ENCODE data around the gene USP32. TPM values are rescaled to one million over a fixed set of nuclear protein-coding genes. Genes with fewer than 3 reads are reported as not detected.

USP32 gene
- total RNA-seq, 1 donor from 2014 or later, result 40.8 TPM

DNA sequence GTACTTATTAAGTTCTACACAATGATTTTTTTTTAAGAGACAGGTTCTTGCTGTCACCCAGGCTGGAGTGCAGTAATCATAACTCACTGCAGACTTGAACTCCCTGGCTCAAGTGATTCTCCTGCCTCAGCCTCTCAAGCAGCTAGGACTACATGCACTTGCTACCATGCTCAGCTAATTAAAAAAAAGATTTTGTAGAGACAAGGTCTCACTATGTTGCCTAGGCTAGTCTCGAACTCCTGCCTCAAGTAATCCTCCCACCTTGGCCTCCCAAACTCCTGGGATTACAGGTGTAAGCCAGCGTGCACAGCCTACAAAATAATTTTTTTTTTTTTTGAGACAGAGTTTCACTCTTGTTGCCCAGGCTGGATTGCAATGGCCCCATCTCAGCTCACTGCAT, 22.2 kb downstream of the USP32 start:
- no peaks in the 10 kb centered on the region for H3K27me3 Mint-ChIP-seq (ENCODE audit: low read depth)
- TF ChIP-seq, protein P1, sequence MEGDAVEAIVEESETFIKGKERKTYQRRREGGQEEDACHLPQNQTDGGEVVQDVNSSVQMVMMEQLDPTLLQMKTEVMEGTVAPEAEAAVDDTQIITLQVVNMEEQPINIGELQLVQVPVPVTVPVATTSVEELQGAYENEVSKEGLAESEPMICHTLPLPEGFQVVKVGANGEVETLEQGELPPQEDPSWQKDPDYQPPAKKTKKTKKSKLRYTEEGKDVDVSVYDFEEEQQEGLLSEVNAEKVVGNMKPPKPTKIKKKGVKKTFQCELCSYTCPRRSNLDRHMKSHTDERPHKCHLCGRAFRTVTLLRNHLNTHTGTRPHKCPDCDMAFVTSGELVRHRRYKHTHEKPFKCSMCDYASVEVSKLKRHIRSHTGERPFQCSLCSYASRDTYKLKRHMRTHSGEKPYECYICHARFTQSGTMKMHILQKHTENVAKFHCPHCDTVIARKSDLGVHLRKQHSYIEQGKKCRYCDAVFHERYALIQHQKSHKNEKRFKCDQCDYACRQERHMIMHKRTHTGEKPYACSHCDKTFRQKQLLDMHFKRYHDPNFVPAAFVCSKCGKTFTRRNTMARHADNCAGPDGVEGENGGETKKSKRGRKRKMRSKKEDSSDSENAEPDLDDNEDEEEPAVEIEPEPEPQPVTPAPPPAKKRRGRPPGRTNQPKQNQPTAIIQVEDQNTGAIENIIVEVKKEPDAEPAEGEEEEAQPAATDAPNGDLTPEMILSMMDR (conservative IDR thresholded peaks at IDR 0.05), result no peak
- no peak for DNase-seq (ENCODE audit: low read depth, low spot score)
- H3K9me3 Mint-ChIP-seq, result peaks cover 2% of the 10 kb centered on the region
- H3K36me3 Mint-ChIP-seq (ENCODE audit: low read depth), result no peaks in the 10 kb centered on the region
- no peak overlapping the region for H3K4me3 Mint-ChIP-seq
- H3K27ac Mint-ChIP-seq (ENCODE audit: unreplicated experiment), result no peak overlapping the region
- H3K4me1 Mint-ChIP-seq, result peaks cover 6% of the 10 kb centered on the region

DNA sequence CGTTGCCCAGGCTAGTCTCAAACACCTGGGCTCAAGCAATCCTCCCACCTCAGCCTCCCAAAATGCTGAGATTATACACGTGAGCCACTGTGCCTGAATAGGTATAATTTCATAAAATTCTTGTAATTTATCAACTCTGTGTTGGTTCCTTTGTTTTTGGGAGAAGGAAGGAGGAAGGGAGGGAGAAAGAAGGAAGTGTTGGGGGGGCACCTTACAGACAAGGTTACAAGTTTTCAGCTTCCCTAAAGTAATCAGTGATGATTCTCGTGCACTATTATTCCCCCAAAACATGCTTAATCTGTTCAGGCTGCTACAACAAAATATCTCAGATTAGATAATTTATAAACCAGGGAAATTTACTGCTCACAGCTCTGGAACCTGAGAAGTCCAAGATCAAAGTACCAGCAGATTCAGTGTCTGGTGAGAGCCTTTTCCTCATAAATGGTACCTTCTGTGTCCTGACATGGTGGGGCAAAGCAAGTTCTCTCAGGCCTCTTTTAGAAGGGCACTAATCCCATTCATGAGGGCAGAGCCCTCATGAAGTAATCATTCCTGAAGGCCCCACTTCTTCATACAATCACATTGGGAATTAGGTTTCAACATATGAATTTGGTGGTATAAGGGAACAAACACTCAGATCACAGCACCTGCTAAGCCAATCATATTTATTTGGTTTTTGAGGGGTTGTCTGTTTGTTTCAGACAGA, 28.1 kb downstream of the USP32 start:
- peaks cover 2% of the 10 kb centered on the region for H3K9me3 Mint-ChIP-seq
- no peaks in the 10 kb centered on the region for H3K36me3 Mint-ChIP-seq (ENCODE audit: low read depth)
- TF ChIP-seq, protein P1 (conservative IDR thresholded peaks at IDR 0.05), result no peak
- H3K27me3 Mint-ChIP-seq (ENCODE audit: low read depth), result no peaks in the 10 kb centered on the region
- H3K4me3 Mint-ChIP-seq, result no peak overlapping the region
- peaks cover 10% of the 10 kb centered on the region for H3K4me1 Mint-ChIP-seq
- H3K27ac Mint-ChIP-seq (ENCODE audit: unreplicated experiment), result no peak overlapping the region
- no peak for DNase-seq (ENCODE audit: low read depth, low spot score)

DNA sequence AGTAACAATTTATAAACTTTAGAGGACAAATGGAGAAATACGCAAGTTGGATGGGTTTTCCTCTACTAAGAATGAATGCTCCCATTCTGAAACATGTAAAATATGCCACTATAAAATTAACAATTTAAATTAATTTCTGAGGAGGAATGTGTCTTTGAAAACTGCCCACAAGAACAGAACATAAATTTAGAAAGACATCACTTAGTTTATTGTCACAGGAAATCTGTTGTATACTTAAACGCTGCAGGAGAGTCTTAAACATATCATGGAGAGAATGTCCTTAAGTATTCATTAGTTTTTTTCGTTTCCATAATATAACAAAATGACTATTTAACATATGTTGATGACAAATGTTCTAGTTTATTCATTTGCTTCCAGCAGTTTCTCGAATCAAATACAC, 29.6 kb downstream of the USP32 start:
- TF ChIP-seq, protein P1 (conservative IDR thresholded peaks at IDR 0.05), result no peak
- no peaks in the 10 kb centered on the region for H3K9me3 Mint-ChIP-seq
- H3K27me3 Mint-ChIP-seq (ENCODE audit: low read depth), result no peaks in the 10 kb centered on the region
- DNase-seq (ENCODE audit: low read depth, low spot score), result no peak
- H3K36me3 Mint-ChIP-seq (ENCODE audit: low read depth), result no peaks in the 10 kb centered on the region
- H3K4me3 Mint-ChIP-seq, result no peak overlapping the region
- H3K27ac Mint-ChIP-seq (ENCODE audit: unreplicated experiment), result no peak overlapping the region
- H3K4me1 Mint-ChIP-seq, result peaks cover 4% of the 10 kb centered on the region

DNA sequence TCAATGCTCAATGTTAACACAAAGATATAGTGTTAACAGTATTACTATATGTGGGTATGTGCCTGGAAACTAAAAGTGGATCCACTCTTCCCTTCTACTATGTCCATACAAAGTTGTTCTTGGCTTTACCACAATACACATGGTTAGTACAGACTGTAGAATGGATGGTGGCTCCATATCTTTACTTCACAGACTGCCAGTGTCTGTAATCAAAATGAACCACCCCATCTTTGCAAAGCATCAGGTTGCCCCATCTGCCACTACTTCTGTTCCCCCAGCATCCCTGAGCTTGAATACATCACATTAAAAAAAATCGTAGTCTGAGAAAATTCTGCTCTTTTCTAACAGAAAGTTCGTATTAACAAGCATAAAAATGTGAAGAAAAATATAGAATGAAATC, 30.0 kb downstream of the USP32 start:
- H3K27me3 Mint-ChIP-seq (ENCODE audit: low read depth), result no peaks in the 10 kb centered on the region
- TF ChIP-seq, protein P1 (conservative IDR thresholded peaks at IDR 0.05), result no peak
- H3K4me1 Mint-ChIP-seq, result peaks cover 4% of the 10 kb centered on the region
- no peaks in the 10 kb centered on the region for H3K9me3 Mint-ChIP-seq
- no peak overlapping the region for H3K4me3 Mint-ChIP-seq
- no peaks in the 10 kb centered on the region for H3K36me3 Mint-ChIP-seq (ENCODE audit: low read depth)
- DNase-seq (ENCODE audit: low read depth, low spot score), result no peak
- H3K27ac Mint-ChIP-seq (ENCODE audit: unreplicated experiment), result no peak overlapping the region

DNA sequence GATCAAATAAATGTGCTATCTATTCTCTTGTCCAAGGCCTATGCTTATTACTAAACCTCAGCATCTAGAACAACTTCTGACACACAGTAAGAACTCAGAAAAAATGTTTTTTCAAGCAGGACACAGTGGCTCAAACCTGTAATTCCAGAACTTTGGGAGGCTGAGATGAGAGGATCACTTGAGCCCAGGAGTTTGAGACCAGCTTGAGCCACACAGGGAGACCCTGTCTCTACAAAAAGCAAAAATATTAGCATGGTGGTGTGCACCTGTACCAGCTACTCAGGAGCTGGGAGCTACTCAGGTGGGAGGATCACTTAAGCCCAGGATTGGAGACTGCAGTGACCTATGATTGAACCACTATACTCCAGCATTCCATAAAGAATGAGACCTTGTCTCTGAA, 32.5 kb downstream of the USP32 start:
- TF ChIP-seq, protein P1 (conservative IDR thresholded peaks at IDR 0.05), result no peak
- H3K27me3 Mint-ChIP-seq (ENCODE audit: low read depth), result no peaks in the 10 kb centered on the region
- peaks cover 19% of the 10 kb centered on the region for H3K4me1 Mint-ChIP-seq
- DNase-seq (ENCODE audit: low read depth, low spot score), result no peak
- H3K4me3 Mint-ChIP-seq, result no peak overlapping the region
- no peak overlapping the region for H3K27ac Mint-ChIP-seq (ENCODE audit: unreplicated experiment)
- no peaks in the 10 kb centered on the region for H3K36me3 Mint-ChIP-seq (ENCODE audit: low read depth)
- no peaks in the 10 kb centered on the region for H3K9me3 Mint-ChIP-seq
